Neural progenitor cell (in vitro differentiated cells): ENCODE data around the gene SSBP4. TPM values are rescaled to one million over a fixed set of nuclear protein-coding genes. Genes with fewer than 3 reads are reported as not detected.

Experiments used
- DNase-seq: peaks from one replicate; pipeline ENCODE4 v3.0.0-alpha.2; 2016; ENCODE audit warnings: low spot score
- H2AFZ ChIP-seq: fragments of 200-600 bp; sonication (generic); replicated peaks from 2 replicates; pipeline ENCODE4 v1.6.1; 2016; ENCODE audit warnings: antibody characterized with exemption
- H3F3A ChIP-seq: fragments of 200-600 bp; sonication (generic); 2 replicates; pipeline ENCODE4 v1.6.1; 2016; ENCODE audit warnings: antibody characterized with exemption, low read depth
- H3K27ac ChIP-seq: fragments of 200-600 bp; sonication (generic); 2 replicates; pipeline ENCODE4 v1.5.1; 2016; ENCODE audit warnings: mild to moderate bottlenecking
- H3K27me3 ChIP-seq: fragments of 200-600 bp; sonication (generic); 2 replicates; pipeline ENCODE4 v1.6.1; 2016; ENCODE audit warnings: mild to moderate bottlenecking, moderate library complexity
- H3K36me3 ChIP-seq: fragments of 200-600 bp; sonication (generic); 2 replicates; pipeline ENCODE4 v1.5.1; 2016
- H3K4me1 ChIP-seq: fragments of 200-600 bp; sonication (generic); 2 replicates; pipeline ENCODE4 v1.6.1; 2016; ENCODE audit warnings: mixed run types
- H3K4me2 ChIP-seq: fragments of 200-600 bp; sonication (generic); 2 replicates; pipeline ENCODE4 v1.6.1; 2016
- H3K4me3 ChIP-seq: fragments of 200-600 bp; sonication (generic); 2 replicates; pipeline ENCODE4 v1.5.1; 2016
- H3K79me2 ChIP-seq: fragments of 200-600 bp; sonication (generic); 2 replicates; pipeline ENCODE4 v1.6.1; 2016; ENCODE audit warnings: low read depth
- H3K9ac ChIP-seq: fragments of 200-600 bp; sonication (generic); 2 replicates; pipeline ENCODE4 v1.6.1; 2016
- H3K9me3 ChIP-seq: fragments of 200-600 bp; sonication (generic); 2 replicates; pipeline ENCODE4 v1.5.1; 2016; ENCODE audit warnings: low read depth
- H4K20me1 ChIP-seq: fragments of 200-600 bp; sonication (generic); 2 replicates; pipeline ENCODE4 v1.6.1; 2016; ENCODE audit warnings: low read depth
- H3K27ac Mint-ChIP-seq: 3 replicates; pipeline ENCODE4 v1.8.0; 2021; ENCODE audit warnings: mixed read lengths
- H3K27me3 Mint-ChIP-seq: 2 replicates; pipeline ENCODE4 v1.8.0; 2022; ENCODE audit warnings: low read depth, mild to moderate bottlenecking, inconsistent platforms, moderate library complexity, mixed read lengths; ENCODE audit not compliant: insufficient read depth
- H3K36me3 Mint-ChIP-seq: 3 replicates; pipeline ENCODE4 v1.8.0; 2021; ENCODE audit warnings: mixed read lengths
- H3K4me1 Mint-ChIP-seq: 3 replicates; pipeline ENCODE4 v1.8.0; 2021; ENCODE audit warnings: mixed read lengths
- H3K4me3 Mint-ChIP-seq: 3 replicates; pipeline ENCODE4 v1.8.0; 2021; ENCODE audit warnings: mild to moderate bottlenecking, moderate library complexity, mixed read lengths
- H3K9me3 Mint-ChIP-seq: 3 replicates; pipeline ENCODE4 v1.8.0; 2020; ENCODE audit warnings: mixed read lengths
- CTCF ChIP-seq: fragments of 200-600 bp; sonication (generic); IDR thresholded peaks from 2 replicates; pipeline ENCODE4 v1.5.1; 2017; ENCODE audit warnings: antibody characterized with exemption, mild to moderate bottlenecking
- EZH2 ChIP-seq: fragments of 200-600 bp; sonication (generic); IDR thresholded peaks from 2 replicates; pipeline ENCODE4 v1.6.1; 2017; ENCODE audit warnings: antibody characterized with exemption, mild to moderate bottlenecking, moderate library complexity
- EZH2phosphoT487 ChIP-seq: fragments of 200-600 bp; sonication (generic); IDR thresholded peaks from 2 replicates; pipeline ENCODE4 v1.6.1; 2017; ENCODE audit warnings: antibody characterized with exemption
- microRNA-seq: library from miRNA; unstranded; fragments of <30 nt; microRNA quantifications from one replicate; pipeline ENCODE4, GENCODE V29; 2016
- small RNA-seq: library from RNA; depleted of rRNA; stranded (forward); fragments of <200 nt; gene quantifications from one replicate; pipeline ENCODE3, GENCODE V24; 2015
- total RNA-seq: library from RNA; depleted of rRNA; stranded (reverse); fragments of >200 nt; gene quantifications from 2 replicates; pipeline ENCODE4 v1.2.3, GENCODE V29; 2015; ENCODE audit warnings: low replicate concordance

Gene SSBP4
- total RNA-seq, 1 donor from 2014 or later = 21.1 TPM

GRCh38 chr19:18483119-18483890 lies 64.1 kb downstream of the SSBP4 start:
- H3K4me1 Mint-ChIP-seq = peaks cover 27% of the 10 kb centered on the region
- DNase-seq = no peak
- no peaks in the 10 kb centered on the region for H3K9me3 ChIP-seq
- H3K9me3 Mint-ChIP-seq = peaks cover 3% of the 10 kb centered on the region
- H3K4me3 ChIP-seq = no peak overlapping the region
- peaks cover 9% of the 10 kb centered on the region for H3K79me2 ChIP-seq
- no peaks in the 10 kb centered on the region for H3K27me3 ChIP-seq
- no peaks in the 10 kb centered on the region for H3K36me3 ChIP-seq
- peaks cover 2% of the 10 kb centered on the region for H3K36me3 Mint-ChIP-seq
- no peak overlapping the region for H3K27ac ChIP-seq
- H4K20me1 ChIP-seq = peaks cover 26% of the 10 kb centered on the region
- peaks cover 6% of the 10 kb centered on the region for H3K27me3 Mint-ChIP-seq
- H3F3A ChIP-seq = no peaks in the 10 kb centered on the region
- TF ChIP-seq CTCF (no peak), EZH2 (no peak), EZH2phosphoT487 (no peak)
- H2AFZ ChIP-seq = no peak overlapping the region
- H3K27ac Mint-ChIP-seq = no peak overlapping the region
- no peaks in the 10 kb centered on the region for H3K4me1 ChIP-seq
- H3K4me3 Mint-ChIP-seq = no peak overlapping the region
- H3K9ac ChIP-seq = no peak overlapping the region
- H3K4me2 ChIP-seq = no peak overlapping the region

Small RNAs within 50 kb of the gene (microRNA-seq; reads per million reads assigned to microRNA genes)
- not detected for gene MIR3189

Small RNAs within 50 kb of the gene (small RNA-seq; reads per million reads assigned to genes)
- gene MIR3189 = not detected

Other genes starting within 250 kb of the SSBP4 start
- 0.62 TPM in 1 of 2 replicates, not detected in the other for gene IFI30, start 245.6 kb upstream of the SSBP4 start, total RNA-seq
- 28.1 and 37.7 TPM in 2 replicates for gene MPV17L2, start 226.2 kb upstream of the SSBP4 start, total RNA-seq
- 1.1 and 1.5 TPM in 2 replicates for gene RAB3A, start 215.4 kb upstream of the SSBP4 start, total RNA-seq
- 0.28 and 0.62 TPM in 2 replicates for gene PDE4C, start 193.0 kb upstream of the SSBP4 start, total RNA-seq
- gene IQCN, start 144.9 kb upstream of the SSBP4 start, total RNA-seq = 0.11 and 1.4 TPM in 2 replicates
- gene JUND, start 137.8 kb upstream of the SSBP4 start, total RNA-seq = 51.7 and 107 TPM in 2 replicates
- 440 and 768 TPM in 2 replicates for gene LSM4, start 96.3 kb upstream of the SSBP4 start, total RNA-seq
- 2.1 and 5.7 TPM in 2 replicates for gene PGPEP1, start 78.8 kb upstream of the SSBP4 start, total RNA-seq
- 0.19 and 2.5 TPM in 2 replicates for gene GDF15, start 33.2 kb upstream of the SSBP4 start, total RNA-seq
- gene LRRC25, start 21.8 kb upstream of the SSBP4 start, total RNA-seq = 0.03 TPM in 1 of 2 replicates, not detected in the other
- 81.7 and 203 TPM in 2 replicates for gene ISYNA1, start 18.7 kb downstream of the SSBP4 start, total RNA-seq
- 2.9 and 9.8 TPM in 2 replicates for gene ELL, start 102.7 kb downstream of the SSBP4 start, total RNA-seq
- 115 and 418 TPM in 2 replicates for gene FKBP8, start 124.2 kb downstream of the SSBP4 start, total RNA-seq
- gene KXD1, start 138.5 kb downstream of the SSBP4 start, total RNA-seq = 82.7 and 151 TPM in 2 replicates
- 625 and 768 TPM in 2 replicates for gene UBA52, start 152.5 kb downstream of the SSBP4 start, total RNA-seq
- 41.7 and 105 TPM in 2 replicates for gene REX1BD, start 169.4 kb downstream of the SSBP4 start, total RNA-seq
- 0.84 TPM in 1 of 2 replicates, not detected in the other for gene CRLF1, start 187.4 kb downstream of the SSBP4 start, total RNA-seq
- 0.11 and 1.4 TPM in 2 replicates for gene TMEM59L, start 193.5 kb downstream of the SSBP4 start, total RNA-seq
- gene KLHL26, start 217.6 kb downstream of the SSBP4 start, total RNA-seq = 5.8 and 7.1 TPM in 2 replicates